DOHH2 (cell line): ENCODE measurements around the gene MGAT4A.

Source experiments
- H3F3A ChIP-seq: fragments of 200-600 bp; sonication (generic), shearing (Covaris generic); 2 replicates; pipeline ENCODE4 v1.6.0; 2016; ENCODE audit warnings: antibody characterized with exemption, mild to moderate bottlenecking; ENCODE audit not compliant: control insufficient read depth, insufficient read depth
- H3K27ac ChIP-seq: fragments of 200-600 bp; sonication (generic); 2 replicates; pipeline ENCODE4 v1.5.1; 2014; ENCODE audit warnings: low read depth, mild to moderate bottlenecking, low read length, moderate library complexity
- H3K27me3 ChIP-seq: fragments of 200-600 bp; sonication (generic); 2 replicates; pipeline ENCODE4 v1.6.1; 2014; ENCODE audit warnings: mild to moderate bottlenecking, low read length, mixed read lengths; ENCODE audit not compliant: control insufficient read depth
- H3K36me3 ChIP-seq: fragments of 200-600 bp; sonication (generic); 2 replicates; pipeline ENCODE4 v1.6.1; 2014; ENCODE audit warnings: mild to moderate bottlenecking, low read length, moderate library complexity, mixed read lengths; ENCODE audit not compliant: control insufficient read depth
- H3K4me1 ChIP-seq: fragments of 200-600 bp; sonication (generic); 2 replicates; pipeline ENCODE4 v1.6.1; 2014; ENCODE audit warnings: mild to moderate bottlenecking, low read length, mixed read lengths; ENCODE audit not compliant: control insufficient read depth
- H3K4me2 ChIP-seq: fragments of 200-600 bp; sonication (generic); 2 replicates; pipeline ENCODE4 v1.6.0; 2014; ENCODE audit warnings: mild to moderate bottlenecking, low read length, moderate library complexity
- H3K4me3 ChIP-seq: fragments of 200-600 bp; sonication (generic); 2 replicates; pipeline ENCODE4 v1.5.1; 2014; ENCODE audit warnings: mild to moderate bottlenecking, low read length, mixed read lengths
- H3K79me2 ChIP-seq: fragments of 200-600 bp; sonication (generic); 2 replicates; pipeline ENCODE4 v1.6.1; 2014; ENCODE audit warnings: mild to moderate bottlenecking, low read length, mixed read lengths; ENCODE audit not compliant: control insufficient read depth
- H3K9me2 ChIP-seq: fragments of 200-600 bp; sonication (generic); replicated peaks from 2 replicates; pipeline ENCODE4 v1.6.1; 2014; ENCODE audit warnings: mild to moderate bottlenecking, low read length, mixed read lengths; ENCODE audit not compliant: control insufficient read depth
- H3K9me3 ChIP-seq: fragments of 200-600 bp; sonication (generic); 2 replicates; pipeline ENCODE4 v1.6.1; 2014; ENCODE audit warnings: antibody characterized with exemption, low read length, mixed read lengths; ENCODE audit not compliant: control insufficient read depth, insufficient read depth
- H4K20me1 ChIP-seq: fragments of 200-600 bp; sonication (generic); 2 replicates; pipeline ENCODE4 v1.6.0; 2014; ENCODE audit warnings: low read depth, mild to moderate bottlenecking, antibody characterized with exemption, low read length, moderate library complexity; ENCODE audit not compliant: control insufficient read depth, insufficient read depth
- EZH2phosphoT487 ChIP-seq: fragments of 200-600 bp; sonication (generic); IDR thresholded peaks from 2 replicates; pipeline ENCODE4 v1.6.1; 2017; ENCODE audit warnings: borderline replicate concordance, mild to moderate bottlenecking, antibody characterized with exemption, low read length, moderate library complexity, mixed read lengths
- TF ChIP-seq, protein P1 (sequence below): fragments of 200-600 bp; sonication (generic); IDR thresholded peaks from one replicate; pipeline ENCODE4 v1.5.1; 2014; ENCODE audit warnings: antibody characterized with exemption, mild to moderate bottlenecking, low read depth, low read length; ENCODE audit not compliant: poor library complexity, severe bottlenecking

The MGAT4A gene

DNA sequence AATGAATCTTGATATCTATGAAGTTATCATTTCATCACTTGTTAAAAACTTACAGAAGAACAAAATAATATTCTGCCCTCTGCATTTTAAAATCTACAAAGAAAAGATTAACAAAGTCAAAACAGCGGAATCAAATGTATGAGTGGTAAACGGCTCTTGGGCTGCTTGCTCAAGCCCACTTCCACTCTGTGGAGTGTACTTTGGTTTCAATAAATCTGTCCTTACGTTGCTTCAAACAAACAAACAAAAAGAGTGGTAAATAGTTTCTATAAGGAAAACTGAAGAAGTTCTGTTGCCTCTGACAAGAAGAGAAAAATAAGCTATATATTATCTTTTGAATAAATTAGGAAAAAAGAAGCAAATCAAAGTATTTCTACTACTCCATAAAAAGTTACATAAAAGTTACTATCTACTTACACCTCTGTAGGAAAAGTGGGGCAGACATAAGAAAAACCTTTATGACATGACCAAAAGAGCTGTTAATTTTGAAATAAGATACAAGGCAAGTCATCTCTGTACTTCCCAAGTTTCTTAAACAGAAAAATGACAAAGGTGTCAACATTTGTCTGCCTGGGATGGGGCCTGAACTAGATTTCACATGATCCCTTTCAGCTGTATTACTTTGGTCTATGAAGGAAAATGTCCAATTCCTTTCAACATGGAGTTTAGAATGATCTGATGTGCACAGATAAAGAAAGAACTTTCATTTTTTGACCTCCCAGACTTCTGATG is 56.5 kb downstream of the MGAT4A start:
- no peaks in the 10 kb centered on the region for H3K9me3 ChIP-seq
- H3K27me3 ChIP-seq, result no peaks in the 10 kb centered on the region
- H3K27ac ChIP-seq, result no peak overlapping the region
- H3F3A ChIP-seq, result no peaks in the 10 kb centered on the region
- H3K4me3 ChIP-seq, result no peak overlapping the region
- H3K79me2 ChIP-seq, result no peaks in the 10 kb centered on the region
- TF ChIP-seq, protein P1, sequence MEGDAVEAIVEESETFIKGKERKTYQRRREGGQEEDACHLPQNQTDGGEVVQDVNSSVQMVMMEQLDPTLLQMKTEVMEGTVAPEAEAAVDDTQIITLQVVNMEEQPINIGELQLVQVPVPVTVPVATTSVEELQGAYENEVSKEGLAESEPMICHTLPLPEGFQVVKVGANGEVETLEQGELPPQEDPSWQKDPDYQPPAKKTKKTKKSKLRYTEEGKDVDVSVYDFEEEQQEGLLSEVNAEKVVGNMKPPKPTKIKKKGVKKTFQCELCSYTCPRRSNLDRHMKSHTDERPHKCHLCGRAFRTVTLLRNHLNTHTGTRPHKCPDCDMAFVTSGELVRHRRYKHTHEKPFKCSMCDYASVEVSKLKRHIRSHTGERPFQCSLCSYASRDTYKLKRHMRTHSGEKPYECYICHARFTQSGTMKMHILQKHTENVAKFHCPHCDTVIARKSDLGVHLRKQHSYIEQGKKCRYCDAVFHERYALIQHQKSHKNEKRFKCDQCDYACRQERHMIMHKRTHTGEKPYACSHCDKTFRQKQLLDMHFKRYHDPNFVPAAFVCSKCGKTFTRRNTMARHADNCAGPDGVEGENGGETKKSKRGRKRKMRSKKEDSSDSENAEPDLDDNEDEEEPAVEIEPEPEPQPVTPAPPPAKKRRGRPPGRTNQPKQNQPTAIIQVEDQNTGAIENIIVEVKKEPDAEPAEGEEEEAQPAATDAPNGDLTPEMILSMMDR, result no peak
- no peak for TF ChIP-seq EZH2phosphoT487
- no peaks in the 10 kb centered on the region for H3K9me2 ChIP-seq
- H3K4me1 ChIP-seq, result no peaks in the 10 kb centered on the region
- no peak overlapping the region for H3K4me2 ChIP-seq
- H3K36me3 ChIP-seq, result no peaks in the 10 kb centered on the region
- no peaks in the 10 kb centered on the region for H4K20me1 ChIP-seq

DNA sequence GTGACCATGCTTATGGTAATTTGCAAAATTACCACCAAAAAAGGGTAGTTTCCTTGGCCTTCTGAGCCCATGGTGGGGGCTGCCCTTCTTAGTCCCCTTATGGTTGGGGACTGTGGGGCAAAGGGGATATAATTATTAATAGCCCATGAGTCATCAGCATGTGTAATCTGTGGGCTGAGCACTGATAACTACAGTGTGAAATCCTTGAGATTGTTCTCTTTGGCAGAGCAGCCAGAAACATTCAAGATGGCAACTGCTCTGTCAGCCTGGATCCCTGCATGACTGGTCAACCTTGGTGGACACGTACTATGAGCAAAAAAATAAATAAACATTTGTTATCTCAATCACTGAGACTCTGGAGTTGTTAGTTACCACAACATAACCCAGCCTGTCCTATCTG is 61.3 kb downstream of the MGAT4A start:
- H3K36me3 ChIP-seq, result no peaks in the 10 kb centered on the region
- no peaks in the 10 kb centered on the region for H4K20me1 ChIP-seq
- H3K9me3 ChIP-seq, result no peaks in the 10 kb centered on the region

DNA sequence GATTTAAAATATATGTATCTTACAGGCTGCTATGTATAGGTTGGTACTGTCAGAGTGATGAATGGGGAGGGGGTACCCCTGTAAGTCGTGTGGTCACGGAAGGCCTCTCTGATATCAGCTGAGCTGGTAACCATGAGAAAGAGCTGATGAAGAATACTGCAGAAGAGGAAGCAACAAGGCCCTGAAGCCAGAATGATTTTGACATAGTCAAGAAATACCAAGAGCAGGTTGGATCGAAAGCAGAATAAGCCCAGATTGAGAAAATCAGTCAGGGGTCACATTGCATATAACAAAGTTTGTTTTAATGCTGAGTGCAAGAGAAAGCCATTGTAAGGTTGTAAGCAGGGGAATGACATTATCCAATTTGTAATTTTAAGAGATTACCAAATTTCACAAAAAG is 65.3 kb downstream of the MGAT4A start:
- no peak overlapping the region for H3K27ac ChIP-seq
- TF ChIP-seq, protein P1, result no peak
- TF ChIP-seq EZH2phosphoT487, result no peak
- H3K9me2 ChIP-seq, result no peaks in the 10 kb centered on the region
- H3K4me1 ChIP-seq, result no peaks in the 10 kb centered on the region
- no peak overlapping the region for H3K4me3 ChIP-seq
- no peaks in the 10 kb centered on the region for H3K79me2 ChIP-seq
- no peaks in the 10 kb centered on the region for H3K36me3 ChIP-seq
- H3K27me3 ChIP-seq, result no peaks in the 10 kb centered on the region
- no peak overlapping the region for H3K4me2 ChIP-seq
- H4K20me1 ChIP-seq, result no peaks in the 10 kb centered on the region
- no peaks in the 10 kb centered on the region for H3K9me3 ChIP-seq
- no peaks in the 10 kb centered on the region for H3F3A ChIP-seq

More for the DNA sequence above, 61.3 kb downstream of the MGAT4A start:
- Histone ChIP-seq H3K79me2 (no peaks in the 10 kb centered on the region), H3K27me3 (no peaks in the 10 kb centered on the region), H3K4me2 (no peak overlapping the region), H3K9me2 (no peaks in the 10 kb centered on the region), H3F3A (no peaks in the 10 kb centered on the region), H3K4me3 (no peak overlapping the region), H3K4me1 (no peaks in the 10 kb centered on the region), H3K27ac (no peak overlapping the region)
- TF ChIP-seq EZH2phosphoT487, result no peak
- TF ChIP-seq, protein P1, result no peak
